Measurements from ENCODE around the gene YIF1A.

Gene YIF1A

DNA sequence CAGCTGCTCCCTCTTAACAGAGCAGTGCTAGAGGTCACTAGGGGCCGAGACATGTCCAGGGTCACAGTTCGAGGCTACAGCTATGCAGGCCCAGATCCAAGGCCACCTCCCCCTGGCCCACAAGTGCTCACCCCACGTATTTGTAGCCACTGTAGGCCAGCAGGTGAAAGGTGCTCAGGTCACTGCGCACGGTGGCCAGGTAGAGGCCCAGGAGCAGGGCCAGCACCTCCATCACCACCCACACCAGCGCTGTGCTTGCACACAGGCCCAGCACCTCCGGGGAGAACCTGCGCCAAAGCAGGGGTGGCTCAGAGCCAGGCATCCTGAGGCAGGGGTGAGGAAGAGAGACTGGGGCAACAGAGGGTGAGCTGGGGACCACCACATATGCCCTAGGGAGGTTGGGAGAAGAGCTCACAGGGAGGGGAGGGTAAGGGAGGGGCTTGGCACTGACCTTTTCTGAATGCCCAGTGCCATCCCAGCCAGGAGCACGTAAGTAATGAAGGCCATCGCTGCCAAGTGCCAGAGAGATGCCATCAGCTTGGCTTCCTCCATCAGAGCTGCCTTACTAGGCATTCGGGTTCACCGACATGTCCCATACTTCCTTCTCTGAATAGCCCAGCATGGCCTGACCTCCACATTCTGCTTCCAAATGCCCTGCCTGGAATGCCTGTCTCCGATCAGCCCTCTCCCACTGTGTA lies 3.5 kb downstream of the YIF1A start:
- peak overlapping the region; percentile 94 for H3K27ac ChIP-seq
- TF ChIP-seq, protein P1, sequence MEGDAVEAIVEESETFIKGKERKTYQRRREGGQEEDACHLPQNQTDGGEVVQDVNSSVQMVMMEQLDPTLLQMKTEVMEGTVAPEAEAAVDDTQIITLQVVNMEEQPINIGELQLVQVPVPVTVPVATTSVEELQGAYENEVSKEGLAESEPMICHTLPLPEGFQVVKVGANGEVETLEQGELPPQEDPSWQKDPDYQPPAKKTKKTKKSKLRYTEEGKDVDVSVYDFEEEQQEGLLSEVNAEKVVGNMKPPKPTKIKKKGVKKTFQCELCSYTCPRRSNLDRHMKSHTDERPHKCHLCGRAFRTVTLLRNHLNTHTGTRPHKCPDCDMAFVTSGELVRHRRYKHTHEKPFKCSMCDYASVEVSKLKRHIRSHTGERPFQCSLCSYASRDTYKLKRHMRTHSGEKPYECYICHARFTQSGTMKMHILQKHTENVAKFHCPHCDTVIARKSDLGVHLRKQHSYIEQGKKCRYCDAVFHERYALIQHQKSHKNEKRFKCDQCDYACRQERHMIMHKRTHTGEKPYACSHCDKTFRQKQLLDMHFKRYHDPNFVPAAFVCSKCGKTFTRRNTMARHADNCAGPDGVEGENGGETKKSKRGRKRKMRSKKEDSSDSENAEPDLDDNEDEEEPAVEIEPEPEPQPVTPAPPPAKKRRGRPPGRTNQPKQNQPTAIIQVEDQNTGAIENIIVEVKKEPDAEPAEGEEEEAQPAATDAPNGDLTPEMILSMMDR (IDR thresholded peaks at IDR 0.05) = no peak
- TF ChIP-seq ZFX (IDR thresholded peaks at IDR 0.05; ENCODE audit: borderline replicate concordance) = no peak

- TF ChIP-seq, protein P1 (IDR thresholded peaks at IDR 0.05) = no peak
- no peak for TF ChIP-seq ZFX (IDR thresholded peaks at IDR 0.05; ENCODE audit: borderline replicate concordance)
- peak overlapping the region; percentile 40; the same call in 1 of the 2 replicates for H3K27ac ChIP-seq
Measured at GRCh38 chr11:66284526-66285078, 4.3 kb downstream of the YIF1A start.

- TF ChIP-seq, protein P1 (IDR thresholded peaks at IDR 0.05) = no peak
- no peak for TF ChIP-seq ZFX (IDR thresholded peaks at IDR 0.05; ENCODE audit: borderline replicate concordance)
- peak overlapping the region; percentile 40; the same call in 1 of the 2 replicates for H3K27ac ChIP-seq
Measured at GRCh38 chr11:66283461-66284105, 5.4 kb downstream of the YIF1A start.

GRCh38 chr11:66282468-66283455 lies 6.2 kb downstream of the YIF1A start:
- peak overlapping the region; percentile 40; the same call in 1 of the 2 replicates for H3K27ac ChIP-seq
- TF ChIP-seq ZFX (IDR thresholded peaks at IDR 0.05; ENCODE audit: borderline replicate concordance) = no peak
- TF ChIP-seq, protein P1 (IDR thresholded peaks at IDR 0.05) = peak; percentile 98

- H3K27ac ChIP-seq = peak overlapping the region; percentile 29
- TF ChIP-seq ZFX (IDR thresholded peaks at IDR 0.05; ENCODE audit: borderline replicate concordance) = no peak
- TF ChIP-seq, protein P1 (IDR thresholded peaks at IDR 0.05) = no peak
Measured at GRCh38 chr11:66281776-66282467, 7.0 kb downstream of the YIF1A start.

GRCh38 chr11:66281001-66281400 lies 7.9 kb downstream of the YIF1A start:
- no peak for TF ChIP-seq ZFX (IDR thresholded peaks at IDR 0.05; ENCODE audit: borderline replicate concordance)
- TF ChIP-seq, protein P1 (IDR thresholded peaks at IDR 0.05) = no peak
- peak overlapping the region; percentile 29; the same call in 1 of the 2 replicates for H3K27ac ChIP-seq
